ENCODE results near the gene TAGAP. TPM values are rescaled to one million over a fixed set of nuclear protein-coding genes. Genes with fewer than 3 reads are reported as not detected.

Gene TAGAP
- total and polyA plus RNA-seq, 9 of the 15 experiments (the other 6 are each of a cell fraction or from before 2014, with no cell fraction given) = 0.07 TPM; not detected in 8

DNA sequence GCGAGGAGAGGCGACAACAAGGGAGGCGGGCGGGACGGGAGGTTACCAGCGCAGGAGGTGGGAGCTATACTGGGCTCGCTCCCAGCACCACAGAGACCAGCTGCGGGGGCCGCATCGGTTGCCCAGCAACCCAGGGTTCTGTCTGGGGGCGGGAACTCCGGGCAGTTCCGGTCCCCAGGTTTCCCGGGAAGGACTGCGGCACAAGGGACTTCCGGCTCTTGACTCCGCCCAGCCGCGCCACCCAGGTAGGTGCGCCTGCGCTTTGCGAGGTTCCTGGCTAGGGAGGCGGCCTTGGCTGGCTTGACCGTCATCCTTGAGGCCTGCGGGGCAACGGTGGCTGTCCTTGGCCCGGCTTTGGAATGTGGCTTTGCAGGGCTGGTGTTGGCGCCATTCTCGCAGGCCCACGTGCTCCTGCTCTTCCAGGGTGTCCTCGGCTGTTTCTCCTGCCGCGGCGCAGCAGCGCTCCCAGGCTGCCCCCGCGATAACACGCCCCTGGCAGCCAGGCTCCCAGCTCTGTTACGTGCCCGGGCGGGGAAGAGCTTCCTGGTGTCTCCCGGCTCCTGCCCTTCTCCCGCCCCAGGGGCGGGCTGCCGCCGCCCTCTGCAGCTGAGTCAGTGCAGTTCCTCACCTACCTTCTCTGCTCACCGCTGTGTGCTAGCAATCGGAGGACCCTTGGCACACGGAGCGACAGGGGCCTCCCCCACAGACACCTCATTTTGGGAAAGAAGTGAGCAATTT, 45.0 kb downstream of the TAGAP start, which contains the start of gene RSPH3 (continued):
- TF ChIP-seq NEUROD1 (IDR thresholded peaks at IDR 0.05; ENCODE audit: borderline replicate concordance, low read depth, low read length, partially characterized antibody) = peak; percentile 33
- TF ChIP-seq, protein P1, sequence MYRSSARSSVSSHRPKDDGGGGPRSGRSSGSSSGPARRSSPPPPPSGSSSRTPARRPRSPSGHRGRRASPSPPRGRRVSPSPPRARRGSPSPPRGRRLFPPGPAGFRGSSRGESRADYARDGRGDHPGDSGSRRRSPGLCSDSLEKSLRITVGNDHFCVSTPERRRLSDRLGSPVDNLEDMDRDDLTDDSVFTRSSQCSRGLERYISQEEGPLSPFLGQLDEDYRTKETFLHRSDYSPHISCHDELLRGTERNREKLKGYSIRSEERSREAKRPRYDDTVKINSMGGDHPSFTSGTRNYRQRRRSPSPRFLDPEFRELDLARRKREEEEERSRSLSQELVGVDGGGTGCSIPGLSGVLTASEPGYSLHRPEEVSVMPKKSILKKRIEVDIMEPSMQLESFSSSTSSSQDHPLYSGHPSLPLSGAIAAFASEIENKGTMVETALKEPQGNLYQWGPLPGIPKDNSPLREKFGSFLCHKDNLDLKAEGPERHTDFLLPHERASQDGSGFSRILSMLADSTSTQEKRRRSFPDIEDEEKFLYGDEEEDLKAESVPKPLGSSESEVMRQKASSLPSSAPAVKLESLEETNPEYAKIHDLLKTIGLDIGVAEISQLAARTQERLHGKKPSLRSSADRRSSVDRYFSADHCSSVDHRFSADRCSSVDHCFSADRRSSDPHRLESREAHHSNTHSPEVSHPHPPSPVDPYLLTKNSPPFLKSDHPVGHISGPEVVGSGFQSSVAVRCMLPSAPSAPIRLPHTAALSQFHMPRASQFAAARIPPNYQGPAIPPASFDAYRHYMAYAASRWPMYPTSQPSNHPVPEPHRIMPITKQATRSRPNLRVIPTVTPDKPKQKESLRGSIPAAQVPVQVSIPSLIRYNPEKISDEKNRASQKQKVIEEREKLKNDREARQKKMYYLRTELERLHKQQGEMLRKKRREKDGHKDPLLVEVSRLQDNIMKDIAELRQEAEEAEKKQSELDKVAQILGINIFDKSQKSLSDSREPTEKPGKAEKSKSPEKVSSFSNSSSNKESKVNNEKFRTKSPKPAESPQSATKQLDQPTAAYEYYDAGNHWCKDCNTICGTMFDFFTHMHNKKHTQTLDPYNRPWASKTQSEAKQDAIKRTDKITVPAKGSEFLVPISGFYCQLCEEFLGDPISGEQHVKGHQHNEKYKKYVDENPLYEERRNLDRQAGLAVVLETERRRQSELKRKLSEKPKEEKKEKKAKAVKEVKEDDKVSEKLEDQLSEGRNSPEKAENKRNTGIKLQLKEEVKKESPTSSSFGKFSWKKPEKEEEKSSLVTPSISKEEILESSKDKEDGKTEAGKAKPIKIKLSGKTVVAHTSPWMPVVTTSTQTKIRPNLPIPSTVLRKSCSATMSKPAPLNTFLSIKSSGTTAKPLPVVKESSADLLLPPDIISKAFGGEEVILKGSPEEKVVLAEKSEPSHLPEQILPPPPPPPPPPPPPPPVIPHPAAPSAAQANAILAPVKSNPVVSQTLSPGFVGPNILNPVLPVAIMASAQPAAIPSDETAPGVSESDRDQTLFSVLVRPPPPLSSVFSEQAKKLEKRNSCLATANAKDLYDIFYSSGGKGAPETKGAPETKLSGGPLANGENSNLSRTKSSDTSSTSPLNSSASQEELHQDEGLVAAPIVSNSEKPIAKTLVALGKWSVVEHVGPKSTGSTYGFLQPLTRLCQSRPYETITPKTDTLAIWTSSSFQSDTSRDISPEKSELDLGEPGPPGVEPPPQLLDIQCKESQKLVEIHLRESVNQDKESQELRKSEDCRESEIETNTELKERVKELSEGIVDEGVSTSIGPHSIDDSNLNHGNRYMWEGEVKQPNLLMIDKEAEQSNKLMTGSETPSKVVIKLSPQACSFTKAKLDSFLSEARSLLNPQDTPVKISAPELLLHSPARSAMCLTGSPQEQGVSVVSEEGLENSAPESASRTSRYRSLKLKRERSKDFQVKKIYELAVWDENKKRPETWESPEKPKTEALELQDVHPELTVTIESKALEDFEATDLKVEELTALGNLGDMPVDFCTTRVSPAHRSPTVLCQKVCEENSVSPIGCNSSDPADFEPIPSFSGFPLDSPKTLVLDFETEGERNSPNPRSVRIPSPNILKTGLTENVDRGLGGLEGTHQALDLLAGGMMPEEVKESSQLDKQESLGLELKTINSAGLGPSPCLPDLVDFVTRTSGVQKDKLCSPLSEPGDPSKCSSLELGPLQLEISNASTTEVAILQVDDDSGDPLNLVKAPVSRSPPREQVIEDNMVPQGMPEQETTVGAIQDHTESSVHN (IDR thresholded peaks at IDR 0.05; ENCODE audit: borderline replicate concordance in 1 of 2, low read depth in 1 of 2) = no peak
- TF ChIP-seq MGA (IDR thresholded peaks at IDR 0.05) = peak; percentile 98
- peak; percentile 82; the same call in 1 of the 2 replicates for TF ChIP-seq FOSL1 (tag; conservative IDR thresholded peaks at IDR 0.05)
- TF ChIP-seq NR2C2 (CRISPR knock-in tag; IDR thresholded peaks at IDR 0.05) = peak; percentile 79
- TF ChIP-seq NR2C2 (tag; IDR thresholded peaks at IDR 0.05) = peak; percentile 80
